ENCODE measurements around the gene NEMP2. TPM values are rescaled to one million over a fixed set of nuclear protein-coding genes. Genes with fewer than 3 reads are reported as not detected.
"Not testable (repeated sequence)": the region's sequence is repeated elsewhere in the genome, so short reads cannot be mapped to it uniquely, and the experiment has no call there.

The NEMP2 gene
- total and polyA plus RNA-seq, 9 donors: 5.0 to 9.2 (median 6.6) TPM

DNA sequence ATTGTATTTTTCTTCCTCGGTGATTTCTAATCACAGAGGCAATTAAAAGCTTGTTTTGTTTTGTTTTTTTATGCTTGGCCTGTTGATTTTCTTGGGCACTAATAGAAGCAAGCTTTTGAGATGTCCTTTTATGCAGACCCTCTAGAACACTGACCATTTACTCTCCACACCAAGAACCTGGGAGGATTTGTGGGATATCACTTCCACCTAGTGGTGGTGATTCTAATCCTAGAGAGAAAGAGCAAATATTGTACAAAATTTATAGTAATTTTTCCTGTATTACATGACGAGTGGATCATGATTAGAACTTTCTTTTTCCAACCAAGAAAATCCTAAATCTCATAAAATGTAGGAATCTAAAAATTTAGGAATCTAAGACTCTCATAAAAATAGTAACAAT, 23.4 kb downstream of the NEMP2 start:
- Histone ChIP-seq H3K4me1 (ENCODE audit: control insufficient read depth, insufficient read depth, low read length) (peaks cover 2% of the 10 kb centered on the region), H3K36me3 (ENCODE audit: control insufficient read depth, insufficient read depth, low read length) (peaks cover 10% of the 10 kb centered on the region), H3K27me3 (ENCODE audit: control insufficient read depth, insufficient read depth, low read length) (no peaks in the 10 kb centered on the region), H3K27ac (ENCODE audit: low read length) (no peak overlapping the region), H3K9me3 (replicated peaks; ENCODE audit: control insufficient read depth, low read depth, low read length) (no peaks in the 10 kb centered on the region), H3K4me3 (ENCODE audit: low read length) (no peak overlapping the region)
- DNase-seq: peak; percentile 72
- WGBS (ENCODE audit: insufficient coverage): no CpG with 5 or more reads among the region's 2 CpGs

DNA sequence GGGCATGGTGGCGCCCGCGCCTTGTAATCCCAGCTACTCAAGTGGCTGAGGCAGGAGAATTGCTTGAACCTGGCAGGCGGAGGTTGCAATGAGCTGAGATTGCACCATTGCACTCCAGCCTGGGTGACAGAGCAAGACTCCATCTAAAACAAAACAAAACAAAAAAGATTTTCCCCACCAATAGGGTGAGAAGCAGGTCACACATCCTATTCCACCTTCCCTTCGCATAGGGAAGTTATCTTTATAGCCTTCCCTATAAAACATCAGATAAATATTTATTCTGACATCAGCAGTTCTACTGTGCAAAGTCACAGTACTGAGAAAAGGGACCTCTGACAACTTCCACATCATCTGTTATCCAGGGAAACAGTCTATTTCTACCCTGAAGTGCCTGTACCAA, 24.6 kb downstream of the NEMP2 start:
- not testable (repeated sequence) for H3K4me1 ChIP-seq (ENCODE audit: control insufficient read depth, insufficient read depth, low read length); H3K27ac ChIP-seq (ENCODE audit: low read length); DNase-seq; H3K27me3 ChIP-seq (ENCODE audit: control insufficient read depth, insufficient read depth, low read length); H3K4me3 ChIP-seq (ENCODE audit: low read length); H3K9me3 ChIP-seq (replicated peaks; ENCODE audit: control insufficient read depth, low read depth, low read length)
- peaks cover 13% of the 10 kb centered on the region for H3K36me3 ChIP-seq (ENCODE audit: control insufficient read depth, insufficient read depth, low read length)
- WGBS (ENCODE audit: insufficient coverage): 100% methylated on average over 4 of the region's 5 CpGs

DNA sequence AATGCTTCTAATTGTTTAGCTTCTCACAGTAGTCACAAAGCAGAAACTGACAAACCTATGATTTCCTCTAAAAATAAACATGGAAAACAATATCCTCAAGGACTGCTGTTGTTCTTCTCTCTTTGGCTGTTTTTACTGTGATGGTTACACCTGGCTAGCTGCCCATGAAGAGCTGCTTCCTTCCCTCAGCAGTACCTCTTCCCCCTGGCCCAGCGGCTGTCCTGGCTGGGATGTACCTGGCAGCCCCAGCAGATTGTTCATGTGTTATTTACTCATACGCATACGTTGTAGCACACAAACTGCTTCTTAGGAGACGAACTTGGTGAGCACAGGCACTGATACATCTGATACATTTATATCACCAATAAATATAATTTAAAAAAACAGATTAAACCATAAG, 27.4 kb downstream of the NEMP2 start:
- Histone ChIP-seq H3K4me1 (ENCODE audit: control insufficient read depth, insufficient read depth, low read length) (peaks cover 2% of the 10 kb centered on the region), H3K4me3 (ENCODE audit: low read length) (no peak overlapping the region), H3K9me3 (replicated peaks; ENCODE audit: control insufficient read depth, low read depth, low read length) (no peaks in the 10 kb centered on the region), H3K27me3 (ENCODE audit: control insufficient read depth, insufficient read depth, low read length) (no peaks in the 10 kb centered on the region), H3K36me3 (ENCODE audit: control insufficient read depth, insufficient read depth, low read length) (peaks cover 21% of the 10 kb centered on the region), H3K27ac (ENCODE audit: low read length) (no peak overlapping the region)
- DNase-seq: peak; percentile 74
- 40% methylated on average over 2 of the region's 4 CpGs for WGBS (ENCODE audit: insufficient coverage)

DNA sequence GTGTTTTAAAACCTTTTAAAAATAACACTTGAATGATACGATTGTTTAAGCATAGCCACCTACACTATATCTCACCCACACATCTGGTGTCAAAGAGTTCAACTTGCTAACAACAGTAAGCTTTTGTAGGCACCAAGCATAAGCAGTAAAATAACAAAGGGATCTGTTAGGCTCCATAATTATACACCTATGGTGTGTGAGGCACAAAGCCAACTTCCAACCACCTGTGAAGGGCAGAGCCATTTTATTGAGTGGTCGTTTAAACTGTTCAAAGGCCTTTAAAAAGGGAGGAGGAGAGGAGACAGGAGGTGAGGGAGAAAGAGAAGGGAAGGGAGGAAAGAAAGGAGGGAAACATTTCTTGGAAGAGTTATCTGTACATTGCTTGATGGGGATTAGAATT, 27.9 kb downstream of the NEMP2 start:
- DNase-seq: no peak
- no CpG with 5 or more reads among the region's 2 CpGs for WGBS (ENCODE audit: insufficient coverage)
- Histone ChIP-seq H3K27ac (ENCODE audit: low read length) (no peak overlapping the region), H3K36me3 (ENCODE audit: control insufficient read depth, insufficient read depth, low read length) (peaks cover 21% of the 10 kb centered on the region), H3K4me1 (ENCODE audit: control insufficient read depth, insufficient read depth, low read length) (peaks cover 2% of the 10 kb centered on the region), H3K9me3 (replicated peaks; ENCODE audit: control insufficient read depth, low read depth, low read length) (no peaks in the 10 kb centered on the region), H3K4me3 (ENCODE audit: low read length) (no peak overlapping the region), H3K27me3 (ENCODE audit: control insufficient read depth, insufficient read depth, low read length) (no peaks in the 10 kb centered on the region)

DNA sequence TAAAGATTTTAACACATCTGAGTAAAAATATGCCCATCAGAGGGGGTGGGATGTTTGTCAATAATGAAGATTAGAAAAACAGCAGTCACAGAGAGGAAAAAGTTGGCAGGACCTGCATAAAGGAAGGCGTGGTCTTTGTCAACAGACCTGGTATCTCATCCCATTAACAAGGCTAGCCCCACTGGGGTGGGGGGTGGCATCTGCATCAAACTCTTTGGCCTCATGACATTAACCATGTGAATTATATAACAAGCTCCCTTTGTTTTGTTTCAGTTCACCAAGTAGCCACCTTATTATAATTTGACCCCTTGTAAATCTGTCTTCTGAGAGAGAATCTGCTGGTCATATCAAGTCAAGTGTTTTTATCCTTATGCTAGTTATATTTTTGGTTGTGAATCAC, 28.8 kb downstream of the NEMP2 start:
- WGBS (ENCODE audit: insufficient coverage): no CpG with 5 or more reads among the region's 1 CpG
- Histone ChIP-seq H3K36me3 (ENCODE audit: control insufficient read depth, insufficient read depth, low read length) (peaks cover 23% of the 10 kb centered on the region), H3K9me3 (replicated peaks; ENCODE audit: control insufficient read depth, low read depth, low read length) (no peaks in the 10 kb centered on the region), H3K4me1 (ENCODE audit: control insufficient read depth, insufficient read depth, low read length) (peaks cover 2% of the 10 kb centered on the region), H3K27ac (ENCODE audit: low read length) (no peak overlapping the region), H3K27me3 (ENCODE audit: control insufficient read depth, insufficient read depth, low read length) (no peaks in the 10 kb centered on the region), H3K4me3 (ENCODE audit: low read length) (no peak overlapping the region)
- DNase-seq: no peak

DNA sequence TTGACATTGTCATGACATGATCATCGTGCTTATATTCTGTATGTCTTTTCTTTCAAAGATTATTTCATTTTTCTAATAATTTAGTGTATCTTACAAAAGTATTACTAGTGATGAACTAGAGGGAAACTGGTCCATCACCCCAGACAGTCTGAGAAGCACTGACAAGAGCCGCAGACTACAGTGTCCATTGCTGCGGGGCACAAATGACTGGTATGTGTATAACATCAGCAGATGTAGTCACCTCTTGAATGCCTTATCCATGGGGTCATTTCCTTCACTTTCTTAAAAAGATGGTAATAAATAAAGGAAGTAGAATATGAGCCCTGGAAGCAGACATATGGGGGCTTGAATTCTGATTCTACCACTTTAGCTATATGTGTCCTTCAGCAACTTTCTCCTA, 29.6 kb downstream of the NEMP2 start:
- H3K27me3 ChIP-seq (ENCODE audit: control insufficient read depth, insufficient read depth, low read length): no peaks in the 10 kb centered on the region
- no peak for DNase-seq
- no peak overlapping the region for H3K27ac ChIP-seq (ENCODE audit: low read length)
- H3K9me3 ChIP-seq (replicated peaks; ENCODE audit: control insufficient read depth, low read depth, low read length): no peaks in the 10 kb centered on the region
- H3K4me3 ChIP-seq (ENCODE audit: low read length): no peak overlapping the region
- peaks cover 2% of the 10 kb centered on the region for H3K4me1 ChIP-seq (ENCODE audit: control insufficient read depth, insufficient read depth, low read length)
- peaks cover 24% of the 10 kb centered on the region for H3K36me3 ChIP-seq (ENCODE audit: control insufficient read depth, insufficient read depth, low read length)
- no CpG with 5 or more reads among the region's 3 CpGs for WGBS (ENCODE audit: insufficient coverage)

DNA sequence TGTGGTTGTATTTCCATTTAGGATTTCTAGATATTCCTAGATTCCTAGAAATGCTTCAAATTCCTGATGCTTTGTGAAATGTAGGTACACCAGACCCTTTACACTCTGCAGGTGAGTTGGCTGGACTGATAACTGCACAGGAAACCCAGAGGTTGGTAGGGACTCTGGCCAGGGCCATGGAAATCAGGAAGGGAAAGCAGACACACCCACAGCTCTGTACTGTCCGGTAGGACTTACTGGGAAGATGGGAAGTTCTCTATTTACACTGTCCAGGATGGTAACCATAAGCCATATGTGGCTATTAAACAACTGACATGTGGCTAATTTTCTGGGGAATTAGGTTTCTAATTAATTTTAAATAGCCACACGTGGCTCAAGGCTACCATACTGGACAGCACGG, 31.4 kb downstream of the NEMP2 start:
- DNase-seq: no peak
- H3K4me1 ChIP-seq (ENCODE audit: control insufficient read depth, insufficient read depth, low read length): peaks cover 2% of the 10 kb centered on the region
- no peaks in the 10 kb centered on the region for H3K27me3 ChIP-seq (ENCODE audit: control insufficient read depth, insufficient read depth, low read length)
- H3K4me3 ChIP-seq (ENCODE audit: low read length): no peak overlapping the region
- peaks cover 24% of the 10 kb centered on the region for H3K36me3 ChIP-seq (ENCODE audit: control insufficient read depth, insufficient read depth, low read length)
- WGBS (ENCODE audit: insufficient coverage): no CpG with 5 or more reads among the region's 3 CpGs
- H3K9me3 ChIP-seq (replicated peaks; ENCODE audit: control insufficient read depth, low read depth, low read length): no peaks in the 10 kb centered on the region
- no peak overlapping the region for H3K27ac ChIP-seq (ENCODE audit: low read length)

DNA sequence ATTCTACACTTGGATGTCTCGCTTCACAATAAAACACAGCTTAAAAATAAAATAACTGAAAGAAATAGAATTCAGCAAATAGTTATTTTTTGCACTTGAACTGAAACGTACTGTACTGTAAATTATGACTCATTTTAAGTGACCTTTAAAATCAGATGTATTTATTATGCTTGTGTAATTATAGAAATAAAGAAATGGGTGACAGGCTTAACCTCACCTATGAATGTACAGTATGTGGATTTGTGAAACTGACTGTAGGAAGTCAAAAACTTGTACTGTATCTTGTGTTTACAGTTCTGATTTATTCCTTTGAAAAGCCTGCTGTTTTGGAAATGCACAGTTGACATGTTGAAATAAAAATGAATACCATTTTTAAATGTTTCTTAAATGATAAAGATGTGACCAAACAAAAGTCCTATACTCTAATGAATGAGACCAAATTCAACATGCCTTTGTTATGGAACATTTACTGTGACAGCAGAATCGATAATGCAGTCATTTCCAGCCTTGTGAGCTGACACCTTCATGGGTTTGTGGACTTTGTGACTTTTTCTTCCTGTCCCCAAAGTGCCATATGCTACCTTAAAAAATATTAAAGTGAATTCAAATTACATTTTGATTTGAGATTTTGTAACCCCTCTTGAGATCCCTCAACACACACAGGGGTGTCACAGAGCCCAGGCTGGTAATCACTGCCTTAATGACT, 32.7 kb downstream of the NEMP2 start:
- Histone ChIP-seq H3K27ac (ENCODE audit: low read length) (no peak overlapping the region), H3K4me3 (ENCODE audit: low read length) (no peak overlapping the region), H3K9me3 (replicated peaks; ENCODE audit: control insufficient read depth, low read depth, low read length) (no peaks in the 10 kb centered on the region), H3K36me3 (ENCODE audit: control insufficient read depth, insufficient read depth, low read length) (peaks cover 24% of the 10 kb centered on the region), H3K4me1 (ENCODE audit: control insufficient read depth, insufficient read depth, low read length) (no peaks in the 10 kb centered on the region), H3K27me3 (ENCODE audit: control insufficient read depth, insufficient read depth, low read length) (no peaks in the 10 kb centered on the region)
- WGBS (ENCODE audit: insufficient coverage): no CpG with 5 or more reads among the region's 3 CpGs
- no peak for DNase-seq

DNA sequence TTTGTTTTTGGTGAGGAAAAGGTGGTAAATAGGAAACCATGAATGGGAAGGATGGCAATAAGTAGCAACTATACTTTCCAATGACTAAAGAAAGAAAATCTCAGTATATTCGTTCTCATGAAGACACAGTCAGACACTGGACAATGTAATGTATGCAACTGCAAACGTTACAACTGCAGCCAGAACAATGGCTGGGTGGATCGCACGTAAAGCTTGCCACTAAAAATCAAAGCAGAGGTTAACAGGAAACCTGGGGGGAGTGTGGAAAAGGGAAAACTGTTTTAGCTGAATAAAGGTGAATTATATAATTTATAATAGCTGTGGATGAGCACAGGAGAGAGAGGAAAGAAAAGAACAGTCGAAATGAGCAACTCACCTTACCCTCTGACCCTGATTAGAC, 33.3 kb downstream of the NEMP2 start:
- Histone ChIP-seq H3K4me1 (ENCODE audit: control insufficient read depth, insufficient read depth, low read length) (no peaks in the 10 kb centered on the region), H3K27me3 (ENCODE audit: control insufficient read depth, insufficient read depth, low read length) (no peaks in the 10 kb centered on the region), H3K27ac (ENCODE audit: low read length) (peak overlapping the region; percentile 8), H3K4me3 (ENCODE audit: low read length) (no peak overlapping the region), H3K36me3 (ENCODE audit: control insufficient read depth, insufficient read depth, low read length) (peaks cover 24% of the 10 kb centered on the region), H3K9me3 (replicated peaks; ENCODE audit: control insufficient read depth, low read depth, low read length) (no peaks in the 10 kb centered on the region)
- 81% methylated on average over 3 of the region's 5 CpGs for WGBS (ENCODE audit: insufficient coverage)
- no peak for DNase-seq

DNA sequence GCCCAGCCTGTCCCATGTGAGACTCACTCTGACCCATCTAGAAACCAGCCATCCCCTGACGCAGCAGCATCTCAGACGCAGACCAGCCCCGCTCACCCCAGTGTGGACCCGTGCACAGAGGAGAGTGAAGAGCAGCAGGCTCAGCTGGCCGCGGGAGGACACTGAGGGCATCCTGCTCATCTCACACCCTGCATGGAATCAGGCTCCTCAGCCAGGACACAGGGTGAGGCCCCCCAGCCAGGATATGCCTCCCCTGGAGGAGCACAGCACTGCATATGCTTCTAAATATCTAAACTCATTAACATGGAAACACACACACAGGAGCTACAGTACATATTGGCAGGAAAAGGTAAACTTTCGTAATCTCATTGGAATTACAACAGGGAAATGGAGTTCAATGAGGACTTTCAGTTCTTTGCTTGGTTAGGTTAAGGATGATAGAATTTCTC, 34.4 kb downstream of the NEMP2 start:
- H3K27ac ChIP-seq (ENCODE audit: low read length): peak overlapping the region; percentile 45
- WGBS (ENCODE audit: insufficient coverage): 47% methylated on average over 4 of the region's 7 CpGs

DNA sequence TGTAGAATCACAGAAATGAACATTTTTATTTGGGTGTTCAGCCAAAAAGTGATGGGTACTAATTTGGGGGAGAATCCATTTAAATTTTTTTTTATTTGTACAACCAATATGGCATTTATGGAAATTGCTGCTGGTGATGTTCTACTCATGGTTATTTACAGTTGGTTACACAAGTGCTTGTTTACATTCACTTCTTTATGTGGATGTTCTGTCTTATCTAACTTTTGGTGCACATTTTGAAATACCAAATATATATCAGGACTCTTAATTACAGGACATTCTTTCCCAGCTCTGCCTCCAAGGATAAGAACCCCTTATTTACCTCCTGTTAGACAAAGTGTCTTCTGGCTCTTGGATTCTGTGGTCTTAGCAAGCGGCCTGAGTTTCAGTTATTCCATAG, 35.2 kb downstream of the NEMP2 start:
- Histone ChIP-seq H3K9me3 (replicated peaks; ENCODE audit: control insufficient read depth, low read depth, low read length) (no peaks in the 10 kb centered on the region), H3K4me1 (ENCODE audit: control insufficient read depth, insufficient read depth, low read length) (no peaks in the 10 kb centered on the region), H3K36me3 (ENCODE audit: control insufficient read depth, insufficient read depth, low read length) (peaks cover 21% of the 10 kb centered on the region), H3K27ac (ENCODE audit: low read length) (no peak overlapping the region), H3K4me3 (ENCODE audit: low read length) (no peak overlapping the region), H3K27me3 (ENCODE audit: control insufficient read depth, insufficient read depth, low read length) (no peaks in the 10 kb centered on the region)
- WGBS (ENCODE audit: insufficient coverage): no CpG with 5 or more reads among the region's 1 CpG
- DNase-seq: no peak

More for the DNA sequence above, 34.4 kb downstream of the NEMP2 start:
- no peaks in the 10 kb centered on the region for H3K4me1 ChIP-seq (ENCODE audit: control insufficient read depth, insufficient read depth, low read length)
- no peaks in the 10 kb centered on the region for H3K9me3 ChIP-seq (replicated peaks; ENCODE audit: control insufficient read depth, low read depth, low read length)
- no peak overlapping the region for H3K4me3 ChIP-seq (ENCODE audit: low read length)
- peaks cover 23% of the 10 kb centered on the region for H3K36me3 ChIP-seq (ENCODE audit: control insufficient read depth, insufficient read depth, low read length)
- DNase-seq: no peak
- no peaks in the 10 kb centered on the region for H3K27me3 ChIP-seq (ENCODE audit: control insufficient read depth, insufficient read depth, low read length)
